ENCODE data around the gene CYP2C18. TPM values are rescaled to one million over a fixed set of nuclear protein-coding genes. Genes with fewer than 3 reads are reported as not detected.
"Not testable (repeated sequence)": the region's sequence is repeated elsewhere in the genome, so short reads cannot be mapped to it uniquely, and the experiment has no call there.

CYP2C18 gene
- total RNA-seq, result not detected in 2 replicates

- DNase-seq (ENCODE audit: low read depth, low spot score), result no peak
Measured at GRCh38 chr10:94683214-94684054, at the start of gene CYP2C18. CYP2C18 (plus strand) TSS chr10:94683729; CDS start chr10:94683820, 91 bp downstream.

GRCh38 chr10:94638097-94638496 is 45.4 kb upstream of the CYP2C18 start:
- not testable (repeated sequence) for DNase-seq (ENCODE audit: low read depth, low spot score)

- DNase-seq (ENCODE audit: low read depth, low spot score), result no peak
Measured at GRCh38 chr10:94639902-94640301, 43.6 kb upstream of the CYP2C18 start.

GRCh38 chr10:94640562-94640961 is 43.0 kb upstream of the CYP2C18 start:
- no peak for DNase-seq (ENCODE audit: low read depth, low spot score)

- no peak for DNase-seq (ENCODE audit: low read depth, low spot score)
Measured at GRCh38 chr10:94641480-94641879, 42.0 kb upstream of the CYP2C18 start.

- no peak for DNase-seq (ENCODE audit: low read depth, low spot score)
Measured at GRCh38 chr10:94644352-94644751, 39.2 kb upstream of the CYP2C18 start.

GRCh38 chr10:94645285-94645684 is 38.2 kb upstream of the CYP2C18 start:
- no peak for DNase-seq (ENCODE audit: low read depth, low spot score)

- not testable (repeated sequence) for DNase-seq (ENCODE audit: low read depth, low spot score)
Measured at GRCh38 chr10:94655201-94655600, 28.3 kb upstream of the CYP2C18 start.

GRCh38 chr10:94663061-94663460 is 20.5 kb upstream of the CYP2C18 start:
- DNase-seq (ENCODE audit: low read depth, low spot score), result not testable (repeated sequence)

- DNase-seq (ENCODE audit: low read depth, low spot score), result no peak
Measured at GRCh38 chr10:94666391-94667102, 17.0 kb upstream of the CYP2C18 start.

GRCh38 chr10:94673614-94674321 is 9.8 kb upstream of the CYP2C18 start:
- no peak for DNase-seq (ENCODE audit: low read depth, low spot score)

GRCh38 chr10:94676496-94676895 is 7.0 kb upstream of the CYP2C18 start:
- DNase-seq (ENCODE audit: low read depth, low spot score), result no peak

GRCh38 chr10:94677691-94678090 is 5.8 kb upstream of the CYP2C18 start:
- no peak for DNase-seq (ENCODE audit: low read depth, low spot score)

- no peak for DNase-seq (ENCODE audit: low read depth, low spot score)
Measured at GRCh38 chr10:94678475-94678874, 5.1 kb upstream of the CYP2C18 start.

- DNase-seq (ENCODE audit: low read depth, low spot score), result no peak
Measured at GRCh38 chr10:94680544-94680943, 3.0 kb upstream of the CYP2C18 start.

GRCh38 chr10:94682636-94683035 is 893 bp upstream of the CYP2C18 start:
- DNase-seq (ENCODE audit: low read depth, low spot score), result not testable (repeated sequence)

- no peak for DNase-seq (ENCODE audit: low read depth, low spot score)
Measured at GRCh38 chr10:94687625-94688248, 4.2 kb downstream of the CYP2C18 start.

- no peak for DNase-seq (ENCODE audit: low read depth, low spot score)
Measured at GRCh38 chr10:94706089-94706488, 22.6 kb downstream of the CYP2C18 start.

- DNase-seq (ENCODE audit: low read depth, low spot score), result no peak
Measured at GRCh38 chr10:94710578-94710977, 27.0 kb downstream of the CYP2C18 start.

- no peak for DNase-seq (ENCODE audit: low read depth, low spot score)
Measured at GRCh38 chr10:94725871-94726270, 42.3 kb downstream of the CYP2C18 start.

- no peak for DNase-seq (ENCODE audit: low read depth, low spot score)
Measured at GRCh38 chr10:94735197-94735596, 51.7 kb downstream of the CYP2C18 start.

Data from pulmonary artery endothelial cell (primary cell).